ENCODE measurements around the gene RAD23A.

RAD23A gene

DNA sequence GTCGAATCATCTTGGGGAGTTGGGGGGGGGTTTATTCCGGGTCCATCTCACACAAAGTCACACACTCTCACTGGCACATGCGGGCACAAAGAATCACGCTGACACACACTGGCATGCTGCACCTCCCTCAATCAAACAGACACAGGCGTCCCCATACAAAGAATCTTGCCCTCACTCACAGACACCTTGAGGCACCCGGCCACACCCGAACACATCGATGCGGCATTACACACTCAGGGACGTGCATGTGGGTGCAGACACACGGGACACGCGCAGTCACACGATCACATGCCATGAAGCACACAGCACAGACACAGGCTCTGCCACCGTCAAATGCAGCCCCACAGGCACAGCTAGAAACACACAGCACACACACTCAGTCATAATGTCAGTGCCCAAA lies 57.4 kb downstream of the RAD23A start:
- no peak for DNase-seq (ENCODE audit: low read depth, low spot score)
